ENCODE measurements around the gene SLC23A1. TPM values are rescaled to one million over a fixed set of nuclear protein-coding genes. Genes with fewer than 3 reads are reported as not detected.
"Not testable (repeated sequence)": the region's sequence is repeated elsewhere in the genome, so short reads cannot be mapped to it uniquely, and the experiment has no call there.

SLC23A1 gene
- polyA plus RNA-seq, 1 experiment = not detected

GRCh38 chr5:139388198-139388821 lies 5.2 kb upstream of the SLC23A1 start:
- H3K4me3 ChIP-seq (ENCODE audit: low read depth, low read length) = 0 out of 2 replicates have a peak overlapping the region, but pooled peaks have one; percentile 6

GRCh38 chr5:139387611-139388197 lies 4.6 kb upstream of the SLC23A1 start:
- no peaks in the 10 kb centered on the region for H3K27me3 ChIP-seq (ENCODE audit: control insufficient read depth, insufficient read depth, low read length)
- CTCF ChIA-PET = no interaction called here
- no peak for DNase-seq (ENCODE audit: low read depth)
- no peak for TF ChIP-seq CTCF (IDR thresholded peaks at IDR 0.05; ENCODE audit: insufficient read depth, low read depth, low read length)
- H3K4me3 ChIP-seq (ENCODE audit: low read depth, low read length) = no peak overlapping the region
- POLR2A ChIA-PET = no interaction called here
- no peaks in the 10 kb centered on the region for H3K36me3 ChIP-seq (ENCODE audit: control insufficient read depth, insufficient read depth, low read length)

More at GRCh38 chr5:139388198-139388821, 5.2 kb upstream of the SLC23A1 start:
- ChIA-PET CTCF (no interaction called here), POLR2A (no interaction called here)
- DNase-seq (ENCODE audit: low read depth) = no peak
- TF ChIP-seq CTCF (IDR thresholded peaks at IDR 0.05; ENCODE audit: insufficient read depth, low read depth, low read length) = no peak
- Histone ChIP-seq H3K27me3 (ENCODE audit: control insufficient read depth, insufficient read depth, low read length) (no peaks in the 10 kb centered on the region; the same call in 1 of the 2 replicates), H3K36me3 (ENCODE audit: control insufficient read depth, insufficient read depth, low read length) (no peaks in the 10 kb centered on the region)

GRCh38 chr5:139386956-139387355 lies 3.9 kb upstream of the SLC23A1 start:
- H3K4me3 ChIP-seq (ENCODE audit: low read depth, low read length); H3K36me3 ChIP-seq (ENCODE audit: control insufficient read depth, insufficient read depth, low read length); DNase-seq (ENCODE audit: low read depth); H3K27me3 ChIP-seq (ENCODE audit: control insufficient read depth, insufficient read depth, low read length); CTCF ChIA-PET; POLR2A ChIA-PET: not testable (repeated sequence)

GRCh38 chr5:139386050-139386438 lies 2.9 kb upstream of the SLC23A1 start:
- Histone ChIP-seq H3K27me3 (ENCODE audit: control insufficient read depth, insufficient read depth, low read length) (no peaks in the 10 kb centered on the region), H3K4me3 (ENCODE audit: low read depth, low read length) (no peak overlapping the region), H3K36me3 (ENCODE audit: control insufficient read depth, insufficient read depth, low read length) (no peaks in the 10 kb centered on the region)
- POLR2A ChIA-PET = no interaction called here
- no peak for DNase-seq (ENCODE audit: low read depth)
- TF ChIP-seq CTCF (IDR thresholded peaks at IDR 0.05; ENCODE audit: insufficient read depth, low read depth, low read length) = no peak
- CTCF ChIA-PET = no interaction called here

GRCh38 chr5:139385061-139386049 lies 2.3 kb upstream of the SLC23A1 start:
- DNase-seq (ENCODE audit: low read depth) = no peak
- no peak overlapping the region for H3K4me3 ChIP-seq (ENCODE audit: low read depth, low read length)
- ChIA-PET POLR2A (no interaction called here), CTCF (no interaction called here)
- no peaks in the 10 kb centered on the region for H3K36me3 ChIP-seq (ENCODE audit: control insufficient read depth, insufficient read depth, low read length)
- no peak for TF ChIP-seq CTCF (IDR thresholded peaks at IDR 0.05; ENCODE audit: insufficient read depth, low read depth, low read length)
- no peaks in the 10 kb centered on the region for H3K27me3 ChIP-seq (ENCODE audit: control insufficient read depth, insufficient read depth, low read length)

All from BJ (cell line).